ENCODE data around the gene GRAMD4.

Gene GRAMD4

DNA sequence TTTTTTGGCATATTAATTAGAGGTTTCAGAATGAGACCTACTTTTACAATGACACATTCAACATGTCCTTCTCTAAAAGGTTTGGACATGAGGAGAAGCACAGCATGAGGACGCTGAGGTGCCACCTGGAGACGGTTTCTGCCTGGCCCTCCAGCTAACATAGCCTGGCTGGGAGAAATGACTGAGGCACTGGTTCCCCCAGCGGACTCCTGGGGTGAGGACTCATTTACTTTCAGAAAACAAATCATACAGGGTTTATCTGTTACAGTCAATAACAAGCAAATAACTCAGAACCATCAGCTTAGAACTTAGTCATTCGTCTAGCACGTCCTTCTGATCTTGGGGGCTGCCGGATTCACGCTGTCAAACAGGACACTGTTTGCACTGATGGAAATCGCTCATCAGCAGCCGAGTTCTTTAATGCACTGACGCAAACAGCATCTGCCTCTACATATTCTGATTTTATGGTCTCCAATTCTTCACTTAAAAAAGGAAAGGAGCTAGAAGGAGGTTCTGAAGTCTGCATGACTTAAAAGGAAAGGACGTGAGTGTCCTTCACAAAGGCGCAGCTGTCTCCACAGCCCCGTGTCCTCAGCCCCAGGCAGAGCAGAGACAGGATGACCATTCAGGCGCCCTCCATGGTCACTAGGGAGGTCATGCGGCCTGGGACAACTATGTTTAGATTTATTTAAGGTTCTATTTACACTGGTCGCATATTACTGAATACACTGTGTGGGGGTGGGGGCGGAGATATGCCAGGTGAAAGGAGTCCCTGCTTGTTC, 73.6 kb downstream of the GRAMD4 start:
- FAIRE-seq = no peak
- TF ChIP-seq CTCF (IDR thresholded peaks at IDR 0.05; ENCODE audit: insufficient read depth, missing control alignments) = no peak
- DNase-seq (ENCODE audit: insufficient read length, low spot score) = no peak

GRCh38 chr22:46694416-46695170, 74.4 kb downstream of the GRAMD4 start:
- FAIRE-seq (no peak), DNase-seq (ENCODE audit: insufficient read length, low spot score) (no peak)
- TF ChIP-seq CTCF (IDR thresholded peaks at IDR 0.05; ENCODE audit: insufficient read depth, missing control alignments) = no peak

- no peak for FAIRE-seq
- no peak for TF ChIP-seq CTCF (IDR thresholded peaks at IDR 0.05; ENCODE audit: insufficient read depth, missing control alignments)
- no peak for DNase-seq (ENCODE audit: insufficient read length, low spot score)
These were observed 75.4 kb downstream of the GRAMD4 start for GRCh38 chr22:46695346-46696228.

- TF ChIP-seq CTCF (IDR thresholded peaks at IDR 0.05; ENCODE audit: insufficient read depth, missing control alignments) = no peak
- no peak for DNase-seq (ENCODE audit: insufficient read length, low spot score)
- FAIRE-seq = no peak
These were observed 76.0 kb downstream of the GRAMD4 start for GRCh38 chr22:46696229-46696518.

GRCh38 chr22:46696614-46697013, 76.4 kb downstream of the GRAMD4 start:
- FAIRE-seq (no peak), DNase-seq (ENCODE audit: insufficient read length, low spot score) (no peak)
- TF ChIP-seq CTCF (IDR thresholded peaks at IDR 0.05; ENCODE audit: insufficient read depth, missing control alignments) = no peak

DNA sequence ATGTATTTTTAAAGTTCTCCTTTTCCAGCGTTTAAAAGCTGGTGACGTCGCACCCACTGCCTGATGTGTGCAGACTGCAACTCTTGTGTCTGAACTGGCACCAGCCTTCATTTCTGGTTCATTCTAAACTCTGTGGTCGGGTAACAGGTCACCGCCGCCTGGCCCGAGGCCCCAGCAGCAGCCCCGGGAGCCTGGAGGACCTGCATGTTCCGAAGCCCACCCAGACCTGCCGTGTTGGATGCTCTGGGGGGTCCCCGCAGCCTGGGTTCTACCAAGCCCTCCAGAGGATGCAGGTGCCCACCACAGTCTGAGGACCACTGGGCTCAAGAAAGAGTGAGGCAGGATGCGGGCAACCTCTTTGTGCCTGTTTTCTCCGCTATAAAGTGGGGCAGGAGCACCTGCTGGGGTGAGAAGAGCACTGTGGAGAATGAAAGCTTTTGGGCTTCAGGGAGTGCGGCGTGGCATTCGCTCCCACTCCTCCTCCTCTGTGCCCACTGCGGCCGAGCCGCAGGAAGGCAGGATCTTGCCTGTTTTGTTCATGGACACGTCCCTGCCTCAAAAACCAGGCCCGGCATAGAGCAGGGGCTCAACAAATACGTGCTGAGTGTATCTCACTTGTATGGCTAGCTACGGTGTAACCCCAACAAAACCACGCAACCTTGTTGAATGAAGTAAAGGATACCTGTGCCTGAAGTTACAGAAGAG, 77.8 kb downstream of the GRAMD4 start:
- no peak for TF ChIP-seq CTCF (IDR thresholded peaks at IDR 0.05; ENCODE audit: insufficient read depth, missing control alignments)
- DNase-seq (ENCODE audit: insufficient read length, low spot score) (no peak), FAIRE-seq (no peak)
